ENCODE results near the gene SEC24C. TPM values are rescaled to one million over a fixed set of nuclear protein-coding genes. Genes with fewer than 3 reads are reported as not detected.
"Not testable (repeated sequence)": the region's sequence is repeated elsewhere in the genome, so short reads cannot be mapped to it uniquely, and the experiment has no call there.

The SEC24C gene
- total RNA-seq, 1 donor from 2014 or later = 65.9 TPM

- DNase-seq (ENCODE audit: low spot score in 2 of 2); H3K9me3 ChIP-seq; H3K4me1 ChIP-seq; H3K4me3 ChIP-seq; intact Hi-C loops (cut with DNase I); H3K27me3 ChIP-seq; H3K27ac ChIP-seq: not testable (repeated sequence)
- peaks cover 36 to 48% of the 10 kb centered on the region in 2 donors for H3K36me3 ChIP-seq
Measured at GRCh38 chr10:73714483-73714882, 29.7 kb upstream of the SEC24C start.

- intact Hi-C loops (cut with DNase I); DNase-seq (ENCODE audit: low spot score in 2 of 2); H3K9me3 ChIP-seq; H3K27ac ChIP-seq; H3K4me3 ChIP-seq; H3K27me3 ChIP-seq; H3K4me1 ChIP-seq: not testable (repeated sequence)
- peaks cover 36 to 50% of the 10 kb centered on the region in 2 donors for H3K36me3 ChIP-seq
Measured at GRCh38 chr10:73715179-73716156, 28.7 kb upstream of the SEC24C start.

- Histone ChIP-seq H3K27me3 (no peaks in the 10 kb centered on the region), H3K9me3 (no peaks in the 10 kb centered on the region), H3K27ac (no peak overlapping the region), H3K4me3 (no peak overlapping the region), H3K4me1 (no peaks in the 10 kb centered on the region), H3K36me3 (peaks cover 40 to 58% of the 10 kb centered on the region in 2 donors)
- no peak for DNase-seq (ENCODE audit: low spot score in 2 of 2)
- TF ChIP-seq CTCF (IDR thresholded peaks at IDR 0.05) = no peak
- intact Hi-C loops (cut with DNase I) = no loop called here
Measured at GRCh38 chr10:73716251-73716650, 27.9 kb upstream of the SEC24C start.

- Histone ChIP-seq H3K27me3 (no peaks in the 10 kb centered on the region), H3K4me1 (no peaks in the 10 kb centered on the region), H3K36me3 (peaks cover 44 to 66% of the 10 kb centered on the region in 2 donors), H3K9me3 (no peaks in the 10 kb centered on the region), H3K27ac (peak overlapping the region in 1 of 2 donors; percentile 26), H3K4me3 (no peak overlapping the region)
- no peak for DNase-seq (ENCODE audit: low spot score in 2 of 2)
- intact Hi-C loops (cut with DNase I) = no loop called here
- no peak for TF ChIP-seq CTCF (IDR thresholded peaks at IDR 0.05)
Measured at GRCh38 chr10:73717556-73717955, 26.6 kb upstream of the SEC24C start.

DNA sequence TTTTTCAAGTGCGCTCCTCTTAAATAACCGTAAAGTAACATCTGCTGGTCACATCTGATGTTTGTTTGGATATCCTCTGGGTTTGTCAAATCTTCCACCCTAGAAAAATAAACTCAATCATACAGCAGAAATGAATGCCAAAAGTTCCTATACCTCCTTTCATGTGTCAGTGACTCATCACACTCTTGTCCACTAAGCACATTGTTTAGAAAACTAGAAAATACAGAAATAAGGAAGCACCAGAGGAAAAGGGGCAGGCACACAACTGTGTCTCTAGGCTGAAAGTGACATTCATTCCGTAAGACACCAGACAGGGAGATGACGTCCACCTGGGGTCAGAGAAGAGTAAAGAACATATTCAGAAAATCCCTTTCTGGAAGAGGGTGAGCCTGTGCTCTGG, 23.6 kb upstream of the SEC24C start:
- H3K4me1 ChIP-seq; H3K27me3 ChIP-seq; H3K9me3 ChIP-seq; DNase-seq (ENCODE audit: low spot score in 2 of 2); H3K4me3 ChIP-seq; intact Hi-C loops (cut with DNase I): not testable (repeated sequence)
- H3K36me3 ChIP-seq = peaks cover 37 to 78% of the 10 kb centered on the region in 2 donors
- H3K27ac ChIP-seq = peak overlapping the region; percentile 18 to 38

DNA sequence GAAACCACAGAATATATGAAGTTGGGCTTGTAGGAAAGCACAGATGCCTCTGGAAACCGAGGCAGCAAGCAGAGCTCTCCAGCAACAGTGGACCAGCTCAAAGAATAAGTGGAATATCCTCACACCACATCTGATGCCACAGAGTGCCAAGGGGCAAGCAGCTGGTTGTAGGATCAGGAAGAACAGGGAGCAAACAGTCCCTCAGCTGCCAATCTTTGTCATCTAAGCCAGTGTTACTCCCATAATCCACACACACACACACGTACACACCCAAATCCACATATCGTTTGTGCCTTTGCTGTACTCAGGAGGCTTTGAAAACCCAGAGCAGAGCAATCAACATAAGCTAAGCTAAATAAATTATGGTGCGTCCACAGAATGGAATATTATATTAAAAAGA, 20.7 kb upstream of the SEC24C start:
- H3K4me1 ChIP-seq = no peaks in the 10 kb centered on the region
- H3K27me3 ChIP-seq = no peaks in the 10 kb centered on the region
- peaks cover 25 to 77% of the 10 kb centered on the region in 2 donors for H3K36me3 ChIP-seq
- no peak overlapping the region for H3K4me3 ChIP-seq
- intact Hi-C loops (cut with DNase I) = no loop called here
- H3K9me3 ChIP-seq = no peaks in the 10 kb centered on the region
- no peak overlapping the region for H3K27ac ChIP-seq
- no peak for TF ChIP-seq CTCF (IDR thresholded peaks at IDR 0.05)
- no peak for DNase-seq (ENCODE audit: low spot score in 2 of 2)

DNA sequence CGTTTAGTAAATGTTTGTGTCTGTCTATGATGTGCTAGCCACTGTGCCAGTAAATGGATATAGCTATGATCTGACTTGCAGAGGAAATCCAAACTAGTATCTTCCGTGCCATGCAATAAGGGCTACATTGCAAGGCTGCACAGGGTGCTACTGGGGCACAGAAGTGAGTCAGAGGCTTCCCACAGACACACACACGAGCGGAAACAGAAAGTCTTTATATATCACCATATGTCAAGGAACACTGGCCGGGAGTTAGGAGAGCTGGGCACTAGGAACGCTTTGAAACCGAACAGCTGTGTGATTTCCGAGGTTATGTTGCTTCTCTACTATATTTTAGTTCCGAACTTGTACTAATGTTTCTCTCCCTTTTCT, 14.4 kb upstream of the SEC24C start:
- DNase-seq (ENCODE audit: low spot score in 2 of 2); intact Hi-C loops (cut with DNase I); H3K27me3 ChIP-seq; H3K9me3 ChIP-seq: not testable (repeated sequence)
- Histone ChIP-seq H3K4me3 (peak overlapping the region; percentile 61 to 80), H3K27ac (peak overlapping the region; percentile 85 to 91), H3K36me3 (peaks cover 31 to 53% of the 10 kb centered on the region in 2 donors), H3K4me1 (peaks cover 8 to 30% of the 10 kb centered on the region in 2 donors)

Measured in ascending aorta (tissue), 2 donors.